Naive thymus-derived CD4-positive, alpha-beta T cell (primary cell): ENCODE results near the gene MAP3K2. TPM values are rescaled to one million over a fixed set of nuclear protein-coding genes. Genes with fewer than 3 reads are reported as not detected.
A peak's percentile ranks its signal among the peaks of the same experiment; 100 is the strongest.

Experiments used
- ATAC-seq: fragments of 150-1000 bp; cut with Tn5 transposase; 2 replicates; pipeline ENCODE4 v1.10.0; 2021; ENCODE audit warnings: mild to moderate bottlenecking, moderate library complexity
- CTCF ChIA-PET: fragments of 350-600 bp; sonication (Branson Sonifier 250); formaldehyde crosslinking; loops from one replicate; lab custom pipeline; 2021; ENCODE audit warnings: antibody characterized with exemption; lab: Charles Lee
- POLR2A ChIA-PET: fragments of 350-600 bp; sonication (Branson Sonifier 250); formaldehyde crosslinking; loops from one replicate; lab custom pipeline; 2021; ENCODE audit warnings: antibody characterized with exemption, inconsistent platforms; lab: Charles Lee
- DNase-seq, 9 donors: peaks; one replicate each; pipeline versions ENCODE4 v3.0.0 to v3.0.0-alpha.2; 2020 to 2022; ENCODE audit warnings: mixed read lengths in 1 of 9
- H3K27ac ChIP-seq: one replicate; pipeline ENCODE4 v1.7.0; 2013; ENCODE audit warnings: mild to moderate bottlenecking, low read depth, low read length, moderate library complexity
- H3K27me3 ChIP-seq, 2 donors: one replicate each; pipeline ENCODE4 v1.7.0; 2013; ENCODE audit warnings: low read length in 2 of 2, mild to moderate bottlenecking in 2 of 2, moderate library complexity in 2 of 2; ENCODE audit not compliant: control insufficient read depth in 2 of 2, insufficient read depth in 2 of 2
- H3K36me3 ChIP-seq, 3 experiments: 1 replicate in 2 of 3; 2 replicates in 1 of 3; pipeline ENCODE4 v1.7.0; 2013; ENCODE audit warnings: low read length in 3 of 3, mild to moderate bottlenecking in 3 of 3, moderate library complexity in 1 of 3; ENCODE audit not compliant: insufficient read depth in 3 of 3, control insufficient read depth in 2 of 3
- H3K4me1 ChIP-seq, 2 donors: one replicate each; pipeline ENCODE4 v1.7.0; 2013; ENCODE audit warnings: low read length in 2 of 2, mild to moderate bottlenecking in 2 of 2, moderate library complexity in 1 of 2; ENCODE audit not compliant: control insufficient read depth in 2 of 2, insufficient read depth in 2 of 2
- H3K4me3 ChIP-seq: 2 replicates; pipeline ENCODE4 v1.7.0; 2013; ENCODE audit warnings: mild to moderate bottlenecking, low read length
- H3K9me3 ChIP-seq, 3 experiments: 1 replicate in 2 of 3; 2 replicates in 1 of 3; pipeline ENCODE4 v1.7.0; 2013; ENCODE audit warnings: low read length in 3 of 3; ENCODE audit not compliant: control insufficient read depth in 2 of 3
- H3K27ac Mint-ChIP-seq, 9 donors: one replicate each; pipeline ENCODE4 v1.8.0; 2020 to 2022; ENCODE audit warnings: mixed read lengths in 9 of 9, mild to moderate bottlenecking in 8 of 9, moderate library complexity in 5 of 9, inconsistent platforms in 2 of 9
- H3K27me3 Mint-ChIP-seq, 5 donors: one replicate each; pipeline ENCODE4 v1.8.0; 2021 to 2022; ENCODE audit warnings: mixed read lengths in 5 of 5, mild to moderate bottlenecking in 1 of 5
- H3K36me3 Mint-ChIP-seq, 5 donors: one replicate each; pipeline ENCODE4 v1.8.0; 2020 to 2022; ENCODE audit warnings: mixed read lengths in 5 of 5, mild to moderate bottlenecking in 3 of 5, inconsistent platforms in 1 of 5
- H3K4me1 Mint-ChIP-seq, 7 donors: one replicate each; pipeline ENCODE4 v1.8.0; 2020 to 2022; ENCODE audit warnings: mixed read lengths in 7 of 7, mild to moderate bottlenecking in 3 of 7, inconsistent platforms in 1 of 7
- H3K4me3 Mint-ChIP-seq, 10 donors: one replicate each; pipeline ENCODE4 v1.8.0; 2020 to 2022; ENCODE audit warnings: mild to moderate bottlenecking in 10 of 10, mixed read lengths in 10 of 10, moderate library complexity in 6 of 10, inconsistent platforms in 2 of 10
- H3K9me3 Mint-ChIP-seq, 11 donors: one replicate each; pipeline ENCODE4 v1.8.0; 2020 to 2022; ENCODE audit warnings: mixed read lengths in 11 of 11, mild to moderate bottlenecking in 4 of 11, inconsistent platforms in 1 of 11, moderate library complexity in 1 of 11
- intact Hi-C, 2 donors: fragments of 100-400 bp; cut with micrococcal nuclease; formaldehyde crosslinking; loops; one replicate each; pipeline ENCODE4 v1.15.1; 2023
- polyA plus RNA-seq, 2 donors: library from polyadenylated mRNA; unstranded; fragments of 300-500 nt; fragmentation: Illumina TruSeq; gene quantifications; one replicate each; pipeline ENCODE4 v1.2.3, GENCODE V29; 2021
- total RNA-seq, 6 experiments: library from RNA in 5 of 6; stranded (reverse) in 5 of 6; gene quantifications; 1 replicate in 5 of 6; 2 replicates in 1 of 6; pipeline ENCODE4 v1.2.3 and lab custom pipeline; 2021 to 2026

The MAP3K2 gene
- total and polyA plus RNA-seq, 7 experiments from 2014 or later: 41.3 to 111 (median 81.3) TPM

DNA sequence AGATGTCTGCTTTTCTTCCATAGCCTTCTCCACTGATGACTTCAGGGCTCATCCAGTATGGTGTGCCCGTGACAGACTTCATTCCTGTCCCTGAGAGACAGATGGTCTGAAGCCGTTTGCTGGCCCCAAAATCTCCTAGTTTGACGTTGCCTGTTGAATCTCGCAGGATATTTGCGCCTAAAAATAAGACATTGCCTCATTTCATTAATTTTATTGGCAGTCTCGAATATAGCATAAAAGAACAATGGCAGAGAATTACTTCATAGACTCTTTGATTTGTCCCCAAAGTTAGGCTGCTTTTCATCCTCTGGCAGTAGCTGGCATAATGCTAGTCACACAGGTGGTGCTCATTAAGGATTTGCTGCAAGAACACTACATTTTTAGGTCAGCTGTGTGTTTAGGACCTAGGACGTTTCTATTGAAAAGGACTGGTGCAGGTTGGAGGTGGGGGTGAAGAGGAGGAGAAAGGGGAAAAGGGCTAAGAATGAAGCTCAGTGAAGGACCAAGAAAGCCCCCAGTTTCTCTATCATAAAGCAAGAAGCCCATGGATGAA, 79.1 kb downstream of the MAP3K2 start:
- Histone ChIP-seq H3K9me3 (no peaks in the 10 kb centered on the region), H3K27ac (no peak overlapping the region), H3K4me3 (no peak overlapping the region), H3K4me1 (no peaks in the 10 kb centered on the region), H3K27me3 (no peaks in the 10 kb centered on the region), H3K36me3 (peaks cover 8 to 54% (median 29%) of the 10 kb centered on the region in 3 experiments)
- Mint-ChIP-seq H3K36me3 (peaks cover 9 to 35% (median 24%) of the 10 kb centered on the region in 5 donors), H3K4me1 (peaks cover 0 to 1% (median 0%) of the 10 kb centered on the region in 7 donors), H3K4me3 (no peak overlapping the region), H3K27ac (peak overlapping the region in 1 of 9 donors; percentile 2), H3K9me3 (no peaks in the 10 kb centered on the region), H3K27me3 (no peaks in the 10 kb centered on the region)
- ATAC-seq (no peak), DNase-seq (no peak)
- ChIA-PET CTCF (no interaction called here), POLR2A (no interaction called here)
- intact Hi-C loops: no loop called here

DNA sequence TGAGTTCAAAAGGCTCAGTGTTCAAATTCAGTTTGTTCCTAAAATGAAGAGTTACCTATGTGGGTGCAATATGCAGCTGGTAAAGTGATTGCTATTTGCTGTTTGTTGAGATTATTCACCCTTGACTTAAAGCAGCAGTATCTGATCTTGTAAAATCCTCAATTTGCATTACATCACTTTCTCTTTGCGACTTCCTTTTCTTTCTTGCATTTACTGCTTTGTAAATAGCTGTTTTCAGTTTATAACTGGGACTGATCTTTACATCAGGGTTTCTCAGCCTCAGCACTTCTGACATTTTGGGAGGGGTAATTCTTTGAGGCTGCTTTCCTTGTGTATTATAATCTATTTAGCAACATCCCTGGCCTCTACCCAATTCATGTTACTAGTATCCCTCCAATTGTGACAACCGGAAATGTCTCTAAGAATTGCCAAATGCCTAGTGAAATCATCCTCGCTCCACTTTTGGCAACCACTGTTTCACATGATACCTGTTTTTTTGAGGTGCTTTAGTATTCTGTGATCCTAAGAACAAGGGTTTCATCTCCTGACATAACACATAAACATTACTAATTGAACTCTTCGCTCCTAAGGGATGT, 81.7 kb downstream of the MAP3K2 start:
- no peak overlapping the region for H3K27ac ChIP-seq
- no peaks in the 10 kb centered on the region for H3K27me3 ChIP-seq
- intact Hi-C loops: no loop called here
- peaks cover 0 to 32% (median 14%) of the 10 kb centered on the region in 3 experiments for H3K36me3 ChIP-seq
- H3K9me3 ChIP-seq: no peaks in the 10 kb centered on the region
- H3K27ac Mint-ChIP-seq: peak overlapping the region in 1 of 9 donors; percentile 56
- H3K4me1 ChIP-seq: no peaks in the 10 kb centered on the region
- CTCF ChIA-PET: interaction anchor here (0.6 kb wide), 1 partner anchor 543 kb away, joined by 5 read pairs; no protein-coding TSS in a partner anchor
- no peaks in the 10 kb centered on the region for H3K9me3 Mint-ChIP-seq
- peaks cover 8 to 22% (median 13%) of the 10 kb centered on the region in 5 donors for H3K36me3 Mint-ChIP-seq
- H3K27me3 Mint-ChIP-seq: no peaks in the 10 kb centered on the region
- peaks cover 0 to 1% (median 0%) of the 10 kb centered on the region in 7 donors for H3K4me1 Mint-ChIP-seq
- H3K4me3 Mint-ChIP-seq: no peak overlapping the region
- POLR2A ChIA-PET: interaction anchor here (0.7 kb wide), 1 partner anchor 539 kb away, joined by 4 read pairs; no protein-coding TSS in a partner anchor
- DNase-seq (no peak), ATAC-seq (no peak)
- H3K4me3 ChIP-seq: no peak overlapping the region

DNA sequence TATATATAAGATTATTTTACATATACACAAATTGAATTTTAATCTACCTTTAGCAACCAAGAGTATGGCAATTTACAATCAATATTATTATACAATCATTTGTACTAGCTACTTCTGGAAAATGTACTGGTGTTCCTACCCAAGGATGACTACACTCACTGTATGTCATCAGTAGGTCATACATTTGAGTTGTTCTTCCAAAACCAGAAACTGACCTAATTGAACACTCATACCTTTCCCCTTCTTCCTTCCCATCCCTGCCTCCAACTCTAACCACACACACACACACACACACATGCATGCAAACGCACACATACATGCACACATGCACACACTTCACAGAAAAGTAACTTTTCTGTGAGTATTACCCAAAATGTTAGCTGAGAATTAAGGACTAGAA, 85.6 kb downstream of the MAP3K2 start:
- Mint-ChIP-seq H3K27ac (peak overlapping the region in 2 of 9 donors; percentile 1 to 54), H3K27me3 (no peaks in the 10 kb centered on the region), H3K4me1 (peaks cover 0 to 1% (median 0%) of the 10 kb centered on the region in 7 donors), H3K36me3 (peaks cover 0 to 14% (median 5%) of the 10 kb centered on the region in 5 donors), H3K4me3 (no peak overlapping the region), H3K9me3 (no peaks in the 10 kb centered on the region)
- Histone ChIP-seq H3K27me3 (no peaks in the 10 kb centered on the region), H3K4me1 (no peaks in the 10 kb centered on the region), H3K9me3 (no peaks in the 10 kb centered on the region), H3K36me3 (peaks cover 0 to 12% (median 12%) of the 10 kb centered on the region in 3 experiments), H3K4me3 (no peak overlapping the region), H3K27ac (no peak overlapping the region)
- intact Hi-C loops: no loop called here
- ATAC-seq (no peak), DNase-seq (no peak)
- ChIA-PET POLR2A (interaction anchor here (1.0 kb wide), 1 partner anchor 8 kb away, joined by 3 read pairs; the partner anchor contains the start of gene ERCC3), CTCF (interaction anchor here (1.3 kb wide), 1 partner anchor 234 kb away, joined by 4 read pairs; no protein-coding TSS in a partner anchor)

DNA sequence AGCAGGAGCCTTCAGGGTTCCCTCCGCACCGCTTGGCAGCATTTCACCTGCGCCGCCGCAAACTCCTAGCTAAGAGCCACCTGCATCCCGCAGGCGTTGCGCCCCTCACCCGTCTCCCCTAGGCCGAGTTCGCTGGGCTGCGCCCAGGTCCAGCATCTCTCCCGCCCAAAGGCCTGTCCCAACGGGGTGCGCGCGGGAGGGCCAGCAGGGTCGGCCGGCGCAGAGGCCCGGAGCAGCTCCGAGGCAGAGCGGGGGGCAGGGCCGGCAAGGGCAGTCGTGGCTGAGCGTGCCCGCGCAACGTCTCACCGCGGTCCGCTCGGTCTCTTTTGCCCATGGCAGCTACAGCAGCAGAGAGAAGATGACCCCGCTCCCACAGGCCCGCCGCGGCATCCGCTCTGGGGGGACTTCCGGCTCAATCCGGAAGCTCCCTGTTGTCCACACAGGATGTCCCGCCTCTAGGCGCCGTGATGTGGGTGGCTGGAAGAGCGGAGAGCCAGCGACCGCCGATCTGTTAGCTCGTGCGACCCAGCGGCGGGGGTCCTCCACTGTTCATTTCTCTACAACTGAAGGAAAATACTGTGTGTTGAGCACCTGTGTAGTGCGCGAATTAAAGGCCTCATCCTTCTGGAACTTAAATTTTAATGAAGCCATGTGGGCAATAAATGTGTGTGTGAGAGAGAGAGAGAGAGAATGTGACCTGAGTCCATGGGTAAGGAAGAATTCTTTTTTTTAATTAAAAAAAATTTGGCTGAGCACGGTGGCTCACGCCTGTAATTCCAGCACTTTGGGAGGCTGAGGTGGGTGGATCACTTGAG, 93.8 kb downstream of the MAP3K2 start, which contains the start of gene ERCC3:
TSS of gene ERCC3 (minus strand) at position 397 of the 815 bp plus-strand sequence. CDS start at position 334, 63 bp downstream.
- DNase-seq (peak; percentile 54 to 81 (median 72)), ATAC-seq (peak; percentile 93)
- intact Hi-C loops: loop anchor here (1.0 to 10.0 kb wide), 10 partner anchors 91 to 798 kb away; partner anchors contain the start of genes IWS1 (in 2 of the 2), MAP3K2 (in 1 of the 2), PROC (in 1 of the 2) and SFT2D3 (in 1 of the 2)
- Histone ChIP-seq H3K27ac (peak within 1 kb of the TSS; percentile 86), H3K36me3 (peaks cover 0 to 42% (median 15%) of the 10 kb centered on the region in 3 experiments), H3K4me1 (peaks cover 8 to 12% of the 10 kb centered on the region in 2 donors), H3K9me3 (no peaks in the 10 kb centered on the region), H3K4me3 (peak within 1 kb of the TSS; percentile 87), H3K27me3 (no peaks in the 10 kb centered on the region)
- no peaks in the 10 kb centered on the region for H3K27me3 Mint-ChIP-seq
- H3K27ac Mint-ChIP-seq: peak within 1 kb of the TSS; percentile 77 to 97 (median 95)
- ChIA-PET CTCF (interaction anchor here (1.4 kb wide), 1 partner anchor 94 kb away, joined by 3 read pairs; no protein-coding TSS in a partner anchor), POLR2A (interaction anchor here (0.9 to 1.6 kb wide), 12 partner anchors 8 to 797 kb away, joined by 3 to 6 read pairs (median 3); partner anchors contain the start of gene UGGT1)
- peaks cover 18 to 49% (median 37%) of the 10 kb centered on the region in 7 donors for H3K4me1 Mint-ChIP-seq
- H3K4me3 Mint-ChIP-seq: peak within 1 kb of the TSS; percentile 92 to 99 (median 98)
- peaks cover 5 to 28% (median 12%) of the 10 kb centered on the region in 5 donors for H3K36me3 Mint-ChIP-seq
- H3K9me3 Mint-ChIP-seq: peaks cover 0 to 1% (median 0%) of the 10 kb centered on the region in 11 donors

DNA sequence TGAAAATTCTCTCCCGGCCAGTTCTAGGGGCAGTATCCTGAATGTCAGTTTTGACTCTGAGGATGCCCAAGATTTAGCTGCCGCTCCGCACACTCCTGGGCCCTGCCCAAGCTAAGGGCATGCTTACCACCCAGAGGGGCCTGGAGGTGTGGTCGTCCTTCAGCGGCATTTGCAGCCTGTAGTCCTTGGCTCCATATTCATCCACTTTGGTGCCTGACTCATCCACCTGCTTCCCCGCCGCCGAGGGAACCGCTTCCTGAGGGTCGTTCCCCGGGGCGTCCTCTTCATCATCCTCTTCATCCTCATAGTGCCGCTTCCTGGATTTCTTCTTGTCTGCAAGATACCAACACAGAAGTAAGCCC, 94.4 kb downstream of the MAP3K2 start:
- POLR2A ChIA-PET: interaction anchor here (0.9 to 1.6 kb wide), 10 partner anchors 8 to 798 kb away, joined by 3 to 6 read pairs (median 4); partner anchors contain the start of gene UGGT1
- CTCF ChIA-PET: interaction anchor here (1.4 kb wide), 1 partner anchor 94 kb away, joined by 3 read pairs; no protein-coding TSS in a partner anchor
- ATAC-seq: no peak
- Histone ChIP-seq H3K27ac (peak overlapping the region; percentile 86), H3K36me3 (peaks cover 3 to 48% (median 18%) of the 10 kb centered on the region in 3 experiments), H3K4me3 (peak overlapping the region; percentile 87), H3K4me1 (peaks cover 8 to 12% of the 10 kb centered on the region in 2 donors), H3K9me3 (no peaks in the 10 kb centered on the region), H3K27me3 (no peaks in the 10 kb centered on the region)
- peaks cover 18 to 51% (median 38%) of the 10 kb centered on the region in 7 donors for H3K4me1 Mint-ChIP-seq
- peaks cover 0 to 1% (median 0%) of the 10 kb centered on the region in 11 donors for H3K9me3 Mint-ChIP-seq
- H3K36me3 Mint-ChIP-seq: peaks cover 11 to 33% (median 18%) of the 10 kb centered on the region in 5 donors
- no peak for DNase-seq
- intact Hi-C loops: loop anchor here (2.0 to 10.0 kb wide), 7 partner anchors 91 to 799 kb away; partner anchors contain the start of genes MAP3K2 (in 1 of the 2), PROC (in 1 of the 2), SFT2D3 (in 1 of the 2) and UGGT1 (in 1 of the 2)
- H3K4me3 Mint-ChIP-seq: peak overlapping the region; percentile 92 to 99 (median 98)
- H3K27me3 Mint-ChIP-seq: no peaks in the 10 kb centered on the region
- peak overlapping the region; percentile 77 to 97 (median 95) for H3K27ac Mint-ChIP-seq
